H9 (cell line): ENCODE results near the gene CGB5. TPM values are rescaled to one million over a fixed set of nuclear protein-coding genes. Genes with fewer than 3 reads are reported as not detected.
A peak's percentile ranks its signal among the peaks of the same experiment; 100 is the strongest.

Experiments
- DNase-seq: peaks from one replicate; pipeline ENCODE4 v3.0.0-alpha.2; 2017
- H2AFZ ChIP-seq: one replicate; pipeline ENCODE4 v1.6.1; 2013; ENCODE audit warnings: mild to moderate bottlenecking, low read length, control low read depth, moderate library complexity
- H2AK5ac ChIP-seq: 2 replicates; pipeline ENCODE4 v1.6.1; 2013; ENCODE audit warnings: low read length, control low read depth, mixed read lengths; ENCODE audit not compliant: insufficient read length
- H2BK120ac ChIP-seq: one replicate; pipeline ENCODE4 v1.6.1; 2013; ENCODE audit warnings: low read depth, mild to moderate bottlenecking, low read length, control low read depth, inconsistent platforms; ENCODE audit not compliant: poor library complexity, severe bottlenecking
- H2BK12ac ChIP-seq: 2 replicates; pipeline ENCODE4 v1.6.1; 2013; ENCODE audit warnings: low read length, control low read depth, mixed read lengths, low read depth; ENCODE audit not compliant: insufficient read length
- H2BK15ac ChIP-seq: 2 replicates; pipeline ENCODE4 v1.6.1; 2013; ENCODE audit warnings: low read depth, low read length, control low read depth
- H2BK20ac ChIP-seq: one replicate; pipeline ENCODE4 v1.6.1; 2013; ENCODE audit warnings: low read depth, mild to moderate bottlenecking, low read length, control low read depth, inconsistent platforms; ENCODE audit not compliant: poor library complexity, severe bottlenecking
- H2BK5ac ChIP-seq: 2 replicates; pipeline ENCODE4 v1.6.1; 2013; ENCODE audit warnings: low read length, control low read depth, mixed read lengths; ENCODE audit not compliant: insufficient read length
- H3K14ac ChIP-seq: 2 replicates; pipeline ENCODE4 v1.6.1; 2013; ENCODE audit warnings: low read length, control low read depth; ENCODE audit not compliant: insufficient read depth
- H3K18ac ChIP-seq: 2 replicates; pipeline ENCODE4 v1.6.1; 2013; ENCODE audit warnings: low read depth, mild to moderate bottlenecking, mixed read lengths, low read length, control low read depth; ENCODE audit not compliant: insufficient read length
- H3K23ac ChIP-seq: 2 replicates; pipeline ENCODE4 v1.6.1; 2013; ENCODE audit warnings: low read length, control low read depth, mixed read lengths, low read depth; ENCODE audit not compliant: insufficient read length
- H3K23me2 ChIP-seq: 2 replicates; pipeline ENCODE4 v1.6.1; 2013; ENCODE audit warnings: low read depth, mild to moderate bottlenecking, mixed read lengths, low read length, control low read depth; ENCODE audit not compliant: insufficient read length, poor library complexity, severe bottlenecking
- H3K27ac ChIP-seq: 2 replicates; pipeline ENCODE4 v1.5.1; 2013; ENCODE audit warnings: low read length, control low read depth, mixed read lengths, low read depth; ENCODE audit not compliant: insufficient read length
- H3K27me3 ChIP-seq: 2 replicates; pipeline ENCODE4 v1.6.1; 2013; ENCODE audit warnings: low read length, control low read depth, inconsistent platforms; ENCODE audit not compliant: insufficient read depth
- H3K4ac ChIP-seq: 2 replicates; pipeline ENCODE4 v1.6.1; 2013; ENCODE audit warnings: low read depth, mild to moderate bottlenecking, control low read depth, inconsistent platforms, low read length, moderate library complexity
- H3K4me1 ChIP-seq: 2 replicates; pipeline ENCODE4 v1.6.1; 2013; ENCODE audit warnings: low read length, control low read depth, inconsistent platforms; ENCODE audit not compliant: insufficient read depth
- H3K4me2 ChIP-seq: 2 replicates; pipeline ENCODE4 v1.6.1; 2013; ENCODE audit warnings: low read length, control low read depth, mixed read lengths; ENCODE audit not compliant: insufficient read length, insufficient read depth
- H3K56ac ChIP-seq: 2 replicates; pipeline ENCODE4 v1.6.1; 2013; ENCODE audit warnings: low read depth, mild to moderate bottlenecking, mixed read lengths, low read length, control low read depth; ENCODE audit not compliant: insufficient read length
- H3K79me1 ChIP-seq: 2 replicates; pipeline ENCODE4 v1.6.1; 2013; ENCODE audit warnings: low read depth, mild to moderate bottlenecking, moderate library complexity, low read length, control low read depth, inconsistent platforms; ENCODE audit not compliant: insufficient read depth, poor library complexity, severe bottlenecking
- H3K79me2 ChIP-seq: 2 replicates; pipeline ENCODE4 v1.6.1; 2013; ENCODE audit warnings: low read length, control low read depth, inconsistent platforms; ENCODE audit not compliant: insufficient read depth
- H3K9ac ChIP-seq: 2 replicates; pipeline ENCODE4 v1.6.1; 2013; ENCODE audit warnings: low read length, control low read depth, mixed read lengths; ENCODE audit not compliant: insufficient read length; ENCODE audit errors: extremely low read depth
- H3K9me3 ChIP-seq: one replicate; pipeline ENCODE4 v1.6.1; 2013; ENCODE audit warnings: low read depth, low read length, inconsistent platforms; ENCODE audit not compliant: control insufficient read depth
- H3T11ph ChIP-seq: one replicate; pipeline ENCODE4 v1.6.1; 2013; ENCODE audit warnings: mild to moderate bottlenecking, low read length, control low read depth, inconsistent platforms
- H4K20me1 ChIP-seq: one replicate; pipeline ENCODE4 v1.6.1; 2013; ENCODE audit not compliant: control insufficient read depth, insufficient read length, insufficient read depth
- H4K5ac ChIP-seq: 2 replicates; pipeline ENCODE4 v1.6.1; 2013; ENCODE audit warnings: low read depth, mild to moderate bottlenecking, mixed read lengths, low read length, control low read depth; ENCODE audit not compliant: insufficient read length
- H4K8ac ChIP-seq: replicated peaks from 2 replicates; pipeline ENCODE4 v1.6.1; 2013; ENCODE audit warnings: low read length, control low read depth, mixed read lengths, low read depth; ENCODE audit not compliant: insufficient read length
- H4K91ac ChIP-seq: 2 replicates; pipeline ENCODE4 v1.6.1; 2013; ENCODE audit warnings: low read depth, mild to moderate bottlenecking, moderate library complexity, mixed read lengths, low read length, control low read depth; ENCODE audit not compliant: insufficient read length
- H3K27ac Mint-ChIP-seq, 3 experiments: 2 replicates in 2 of 3; 3 replicates in 1 of 3; pipeline ENCODE4 v1.8.0; 2020 to 2021; ENCODE audit warnings: mixed read lengths in 3 of 3, mild to moderate bottlenecking in 1 of 3, moderate library complexity in 1 of 3
- H3K27me3 Mint-ChIP-seq: 2 replicates; pipeline ENCODE4 v1.8.0; 2021; ENCODE audit warnings: low read depth, mild to moderate bottlenecking, moderate library complexity, mixed read lengths
- H3K36me3 Mint-ChIP-seq, 3 experiments: 2 replicates in 2 of 3; 3 replicates in 1 of 3; pipeline ENCODE4 v1.8.0; 2020 to 2021; ENCODE audit warnings: low read depth in 3 of 3, mixed read lengths in 3 of 3; ENCODE audit not compliant: insufficient read depth in 1 of 3
- H3K4me1 Mint-ChIP-seq, 2 experiments: 2 replicates each; pipeline ENCODE4 v1.8.0; 2020; ENCODE audit warnings: mixed read lengths in 2 of 2
- H3K4me3 Mint-ChIP-seq, 2 experiments: 2 replicates in 1 of 2; 3 replicates in 1 of 2; pipeline ENCODE4 v1.8.0; 2020 to 2021; ENCODE audit warnings: mild to moderate bottlenecking in 2 of 2, mixed read lengths in 2 of 2, moderate library complexity in 1 of 2
- H3K9me3 Mint-ChIP-seq, 2 experiments: 2 replicates in 1 of 2; 3 replicates in 1 of 2; pipeline ENCODE4 v1.8.0; 2020; ENCODE audit warnings: mild to moderate bottlenecking in 2 of 2, mixed read lengths in 2 of 2, moderate library complexity in 1 of 2
- WGBS: extraction: QIAGEN DNeasy Blood & Tissue Kit; methylation state at CpG from one replicate; pipeline ENCODE4 v1.1.7; 2013; ENCODE audit warnings: missing lambda C conversion rate, low lambda C conversion rate, mixed read lengths; ENCODE audit not compliant: insufficient read length; ENCODE audit errors: extremely low coverage; 5-methylcytosine and 5-hydroxymethylcytosine counted together
- total RNA-seq: library from RNA; stranded (reverse); gene quantifications from 2 replicates; pipeline ENCODE4 v1.2.1, GENCODE V29; 2021
- TF ChIP-seq, protein P1 (sequence below): fragments of 200-600 bp; sonication (generic); conservative IDR thresholded peaks from 3 replicates; pipeline ENCODE4 v1.8.0; 2021; ENCODE audit warnings: antibody characterized with exemption, mild to moderate bottlenecking

CGB5 gene
- total RNA-seq, 1 experiment from 2014 or later, result not detected

DNA sequence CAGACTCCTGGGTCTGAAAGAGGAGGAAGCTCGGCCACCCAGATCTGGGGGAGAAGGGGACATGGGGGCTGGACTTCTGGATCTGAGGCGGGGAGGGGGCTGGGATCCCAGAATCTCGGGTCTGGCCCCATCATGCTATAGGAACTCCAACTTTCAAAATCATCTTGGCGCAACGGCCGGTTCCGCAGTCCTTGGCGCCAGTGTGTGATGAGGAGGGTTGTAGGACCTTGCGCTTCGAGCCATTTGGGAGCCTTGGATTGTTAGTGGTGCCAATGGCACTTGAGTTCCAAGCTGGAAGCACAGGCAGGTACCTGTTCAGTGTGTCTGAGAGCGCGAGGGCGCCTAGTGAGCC, 49.6 kb upstream of the CGB5 start:
- Histone ChIP-seq H3K79me2 (peaks cover 9% of the 10 kb centered on the region; the same call in 1 of the 2 replicates), H3K79me1 (no peaks in the 10 kb centered on the region), H4K5ac (no peak overlapping the region), H3K23ac (no peak overlapping the region), H3K4ac (no peak overlapping the region), H2BK15ac (no peak overlapping the region), H3K23me2 (peaks cover 8% of the 10 kb centered on the region), H3T11ph (no peak overlapping the region), H4K20me1 (no peaks in the 10 kb centered on the region), H3K9me3 (no peaks in the 10 kb centered on the region), H2BK120ac (no peak overlapping the region), H2BK5ac (no peak overlapping the region), H3K4me1 (no peaks in the 10 kb centered on the region; the same call in 1 of the 2 replicates), H3K27me3 (no peaks in the 10 kb centered on the region), H3K27ac (no peak overlapping the region), H3K4me2 (peak overlapping the region; percentile 88), H4K8ac (no peak overlapping the region), H2BK20ac (no peak overlapping the region), H3K56ac (no peak overlapping the region), H3K14ac (peak overlapping the region; percentile 50; the same call in 1 of the 2 replicates), H3K18ac (no peak overlapping the region), H4K91ac (no peak overlapping the region), H2AK5ac (no peak overlapping the region), H2BK12ac (no peak overlapping the region), H3K9ac (peak overlapping the region; percentile 40), H2AFZ (no peak overlapping the region)
- Mint-ChIP-seq H3K36me3 (peaks cover 5 to 18% (median 17%) of the 10 kb centered on the region in 3 experiments; a peak in 6 of 7 replicates), H3K9me3 (no peaks in the 10 kb centered on the region), H3K4me1 (peaks cover 31 to 35% of the 10 kb centered on the region in 2 experiments), H3K4me3 (peak overlapping the region; percentile 93 to 95), H3K27ac (peak overlapping the region; percentile 95 to 99 (median 98); a peak in 6 of 7 replicates), H3K27me3 (no peaks in the 10 kb centered on the region)
- TF ChIP-seq, protein P1, sequence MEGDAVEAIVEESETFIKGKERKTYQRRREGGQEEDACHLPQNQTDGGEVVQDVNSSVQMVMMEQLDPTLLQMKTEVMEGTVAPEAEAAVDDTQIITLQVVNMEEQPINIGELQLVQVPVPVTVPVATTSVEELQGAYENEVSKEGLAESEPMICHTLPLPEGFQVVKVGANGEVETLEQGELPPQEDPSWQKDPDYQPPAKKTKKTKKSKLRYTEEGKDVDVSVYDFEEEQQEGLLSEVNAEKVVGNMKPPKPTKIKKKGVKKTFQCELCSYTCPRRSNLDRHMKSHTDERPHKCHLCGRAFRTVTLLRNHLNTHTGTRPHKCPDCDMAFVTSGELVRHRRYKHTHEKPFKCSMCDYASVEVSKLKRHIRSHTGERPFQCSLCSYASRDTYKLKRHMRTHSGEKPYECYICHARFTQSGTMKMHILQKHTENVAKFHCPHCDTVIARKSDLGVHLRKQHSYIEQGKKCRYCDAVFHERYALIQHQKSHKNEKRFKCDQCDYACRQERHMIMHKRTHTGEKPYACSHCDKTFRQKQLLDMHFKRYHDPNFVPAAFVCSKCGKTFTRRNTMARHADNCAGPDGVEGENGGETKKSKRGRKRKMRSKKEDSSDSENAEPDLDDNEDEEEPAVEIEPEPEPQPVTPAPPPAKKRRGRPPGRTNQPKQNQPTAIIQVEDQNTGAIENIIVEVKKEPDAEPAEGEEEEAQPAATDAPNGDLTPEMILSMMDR, result no peak
- DNase-seq, result no peak
- no CpG with 5 or more reads among the region's 13 CpGs for WGBS
